ENCODE measurements around the gene LAMA2.

GRCh38 chr6:128964233-128964755, 81.4 kb downstream of the LAMA2 start:
- TF ChIP-seq SMAD1 (CRISPR knock-in tag; IDR thresholded peaks at IDR 0.05; ENCODE audit: borderline replicate concordance, low read depth): no peak
- TF ChIP-seq BHLHE40 (IDR thresholded peaks at IDR 0.05; ENCODE audit: low read length): no peak
- TF ChIP-seq RARA (CRISPR knock-in tag; IDR thresholded peaks at IDR 0.05): no peak
- no peak for TF ChIP-seq NONO (IDR thresholded peaks at IDR 0.05)
- TF ChIP-seq NONO (CRISPR knock-in tag; conservative IDR thresholded peaks at IDR 0.05): no peak
- no peak for TF ChIP-seq REST (IDR thresholded peaks at IDR 0.05; ENCODE audit: borderline replicate concordance in 1 of 2, low read depth in 1 of 2, low read length in 2 of 2)
- no peak for TF ChIP-seq ESRRA (CRISPR knock-in tag; IDR thresholded peaks at IDR 0.05; ENCODE audit: low read depth)
- no peak for TF ChIP-seq CTCF (CRISPR knock-in tag; IDR thresholded peaks at IDR 0.05)
- TF ChIP-seq NPAS2 (CRISPR knock-in tag; IDR thresholded peaks at IDR 0.05; ENCODE audit: borderline replicate concordance): no peak
- no peak for TF ChIP-seq CCDC6 (CRISPR knock-in tag; IDR thresholded peaks at IDR 0.05)

Data from HepG2 (cell line).